ENCODE data around the gene UBXN10.

Gene UBXN10

DNA sequence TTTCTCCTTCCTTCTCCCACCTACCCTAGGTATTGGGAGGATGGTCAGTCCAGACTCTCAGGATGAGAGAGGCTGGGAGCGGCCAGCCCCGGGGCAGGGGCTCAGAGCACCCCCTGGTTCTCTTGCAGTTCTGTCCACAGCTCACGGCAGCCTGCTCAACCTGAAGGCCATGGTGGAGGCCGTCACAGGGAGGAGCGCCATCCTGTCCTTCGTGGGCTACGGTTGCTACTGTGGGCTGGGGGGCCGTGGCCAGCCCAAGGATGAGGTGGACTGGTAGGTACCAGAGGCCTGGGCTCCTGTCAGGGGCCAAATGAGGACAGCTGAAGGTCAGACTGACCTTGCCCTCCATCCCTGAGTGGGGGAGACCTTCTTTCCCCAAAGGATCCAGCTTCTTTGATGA, 42.6 kb upstream of the UBXN10 start:
- Histone ChIP-seq H3K4me3 (ENCODE audit: low read depth, low read length) (no peak overlapping the region), H3K27ac (no peak overlapping the region), H3K36me3 (no peaks in the 10 kb centered on the region), H3K27me3 (ENCODE audit: insufficient read depth, low read depth, severe bottlenecking) (no peaks in the 10 kb centered on the region), H3K9me3 (ENCODE audit: severe bottlenecking) (no peaks in the 10 kb centered on the region)
- TF ChIP-seq, protein P1, sequence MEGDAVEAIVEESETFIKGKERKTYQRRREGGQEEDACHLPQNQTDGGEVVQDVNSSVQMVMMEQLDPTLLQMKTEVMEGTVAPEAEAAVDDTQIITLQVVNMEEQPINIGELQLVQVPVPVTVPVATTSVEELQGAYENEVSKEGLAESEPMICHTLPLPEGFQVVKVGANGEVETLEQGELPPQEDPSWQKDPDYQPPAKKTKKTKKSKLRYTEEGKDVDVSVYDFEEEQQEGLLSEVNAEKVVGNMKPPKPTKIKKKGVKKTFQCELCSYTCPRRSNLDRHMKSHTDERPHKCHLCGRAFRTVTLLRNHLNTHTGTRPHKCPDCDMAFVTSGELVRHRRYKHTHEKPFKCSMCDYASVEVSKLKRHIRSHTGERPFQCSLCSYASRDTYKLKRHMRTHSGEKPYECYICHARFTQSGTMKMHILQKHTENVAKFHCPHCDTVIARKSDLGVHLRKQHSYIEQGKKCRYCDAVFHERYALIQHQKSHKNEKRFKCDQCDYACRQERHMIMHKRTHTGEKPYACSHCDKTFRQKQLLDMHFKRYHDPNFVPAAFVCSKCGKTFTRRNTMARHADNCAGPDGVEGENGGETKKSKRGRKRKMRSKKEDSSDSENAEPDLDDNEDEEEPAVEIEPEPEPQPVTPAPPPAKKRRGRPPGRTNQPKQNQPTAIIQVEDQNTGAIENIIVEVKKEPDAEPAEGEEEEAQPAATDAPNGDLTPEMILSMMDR (IDR thresholded peaks at IDR 0.05; ENCODE audit: low read depth, low read length) = no peak
- no peak for DNase-seq

DNA sequence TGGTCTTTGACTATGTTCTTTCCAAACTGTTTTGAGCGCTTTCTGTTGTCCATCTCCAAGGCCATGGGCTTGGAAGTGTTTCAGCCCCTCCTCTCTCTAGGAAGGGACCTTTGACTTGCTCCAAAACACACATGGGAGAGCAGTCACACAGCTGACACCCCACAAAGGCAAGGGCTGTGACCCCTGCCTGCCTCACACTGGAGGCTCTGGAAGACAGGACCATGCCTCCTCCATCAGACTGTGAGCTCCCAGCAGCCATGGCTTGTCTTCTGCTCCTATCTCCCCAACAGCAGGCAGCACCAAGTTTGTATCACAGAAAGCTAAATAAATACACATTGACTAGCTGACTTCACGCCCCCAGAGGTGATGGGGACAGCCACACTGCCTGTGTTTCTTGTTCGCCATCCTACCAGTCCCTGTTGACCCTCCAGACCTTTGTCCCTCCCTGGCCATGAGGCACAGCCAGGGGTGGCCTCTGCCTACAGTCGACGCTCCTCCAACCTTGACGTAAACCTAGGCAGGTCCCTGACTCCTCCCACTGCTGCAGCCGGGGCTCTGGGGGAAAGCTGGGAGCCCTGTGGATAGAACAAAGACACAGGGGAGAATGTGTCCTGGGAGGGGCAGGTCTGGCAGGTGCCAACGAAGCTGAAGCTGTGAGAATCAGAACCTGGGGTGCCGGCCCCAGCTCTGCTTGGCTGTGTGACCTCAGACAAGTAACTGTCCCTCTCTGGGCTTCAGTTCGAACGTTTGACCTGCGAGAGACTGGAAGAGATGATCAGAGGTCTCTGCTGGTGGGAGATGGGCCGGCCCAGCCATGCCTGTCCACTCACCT, 41.9 kb upstream of the UBXN10 start:
- H3K27ac ChIP-seq = no peak overlapping the region
- no peaks in the 10 kb centered on the region for H3K27me3 ChIP-seq (ENCODE audit: insufficient read depth, low read depth, severe bottlenecking)
- H3K36me3 ChIP-seq = no peaks in the 10 kb centered on the region
- no peaks in the 10 kb centered on the region for H3K9me3 ChIP-seq (ENCODE audit: severe bottlenecking)
- no peak overlapping the region for H3K4me3 ChIP-seq (ENCODE audit: low read depth, low read length)
- TF ChIP-seq, protein P1 (IDR thresholded peaks at IDR 0.05; ENCODE audit: low read depth, low read length) = no peak
- no peak for DNase-seq

DNA sequence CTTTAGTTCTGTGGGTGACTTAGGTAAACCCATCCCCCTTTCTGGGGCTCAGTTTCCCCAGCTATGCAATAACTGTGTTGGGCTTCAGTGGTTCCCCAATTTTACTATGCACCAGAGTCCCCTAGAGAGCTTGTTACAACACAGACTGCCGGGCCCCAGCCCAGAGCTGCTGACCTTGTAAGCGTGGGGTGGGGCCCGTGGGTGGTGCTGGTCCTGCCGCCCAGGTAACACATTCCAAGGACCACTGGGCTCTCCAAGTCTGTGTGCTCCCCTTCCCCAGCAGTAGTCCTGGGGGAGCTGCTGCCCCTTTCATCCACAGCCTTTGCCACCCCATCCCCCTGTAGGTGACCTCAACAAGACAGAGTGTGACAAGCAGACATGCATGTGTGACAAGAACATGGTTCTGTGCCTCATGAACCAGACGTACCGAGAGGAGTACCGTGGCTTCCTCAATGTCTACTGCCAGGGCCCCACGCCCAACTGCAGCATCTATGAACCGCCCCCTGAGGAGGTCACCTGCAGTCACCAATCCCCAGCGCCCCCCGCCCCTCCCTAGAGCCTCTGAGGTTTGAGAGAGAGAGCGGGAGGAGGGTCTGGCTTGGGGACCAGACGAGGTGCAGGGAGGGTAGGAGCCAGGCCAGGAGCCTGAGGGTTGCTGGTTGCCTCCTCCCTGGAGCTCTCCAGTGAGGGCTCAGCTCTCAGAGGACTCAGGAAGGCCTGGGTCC, 37.9 kb upstream of the UBXN10 start:
- no peaks in the 10 kb centered on the region for H3K27me3 ChIP-seq (ENCODE audit: insufficient read depth, low read depth, severe bottlenecking)

DNA sequence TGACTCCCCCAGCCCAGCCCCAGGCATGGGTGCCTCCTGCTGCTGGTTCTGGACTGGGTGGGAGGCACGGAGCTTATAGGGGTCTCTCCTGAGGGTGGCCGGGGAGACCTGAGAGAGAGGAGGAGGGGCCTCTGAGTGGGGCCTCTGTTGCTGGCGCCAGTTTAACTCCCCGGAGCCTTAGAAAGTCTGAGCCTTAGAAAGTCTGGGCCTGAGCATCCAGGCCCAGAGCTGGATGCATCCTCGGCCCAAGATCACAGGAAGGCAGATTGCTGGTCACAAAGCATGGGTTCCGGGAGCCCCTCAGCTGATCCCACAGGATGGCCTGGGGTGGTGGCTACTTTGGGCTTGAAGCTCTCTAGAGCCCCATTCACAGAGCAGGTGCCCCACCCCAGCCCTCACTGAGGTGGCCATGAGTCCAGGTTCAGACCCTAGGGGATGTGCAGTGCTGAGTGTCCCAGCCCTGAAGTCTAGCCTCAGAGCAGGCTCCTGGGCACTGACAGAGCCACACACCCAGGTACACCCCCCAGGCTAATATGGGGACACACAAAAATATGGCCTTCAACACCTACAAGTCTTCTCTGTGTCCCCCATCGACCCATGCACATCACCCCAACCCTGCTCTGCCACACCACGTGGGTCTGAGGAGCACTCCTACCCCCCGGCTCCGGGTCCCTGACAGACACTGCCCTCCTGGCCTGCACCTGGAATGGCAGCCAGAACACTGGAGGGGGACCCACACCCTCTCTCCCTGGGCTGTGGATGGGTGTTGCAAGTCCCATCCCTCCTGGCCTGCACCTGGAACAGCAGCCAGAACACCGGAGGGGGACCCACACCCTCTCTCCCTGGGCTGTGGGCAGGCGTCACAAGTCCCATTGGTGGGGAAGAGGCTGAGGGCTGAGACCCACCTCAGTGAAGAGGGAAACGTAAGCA, 37.1 kb upstream of the UBXN10 start:
- Histone ChIP-seq H3K27me3 (ENCODE audit: insufficient read depth, low read depth, severe bottlenecking) (no peaks in the 10 kb centered on the region), H3K36me3 (no peaks in the 10 kb centered on the region), H3K9me3 (ENCODE audit: severe bottlenecking) (no peaks in the 10 kb centered on the region), H3K4me3 (ENCODE audit: low read depth, low read length) (no peak overlapping the region), H3K27ac (no peak overlapping the region)
- TF ChIP-seq, protein P1 (IDR thresholded peaks at IDR 0.05; ENCODE audit: low read depth, low read length) = no peak
- DNase-seq = no peak

More for the DNA sequence above, 37.9 kb upstream of the UBXN10 start:
- Histone ChIP-seq H3K36me3 (no peaks in the 10 kb centered on the region), H3K4me3 (ENCODE audit: low read depth, low read length) (no peak overlapping the region), H3K9me3 (ENCODE audit: severe bottlenecking) (no peaks in the 10 kb centered on the region), H3K27ac (no peak overlapping the region)
- TF ChIP-seq, protein P1 (IDR thresholded peaks at IDR 0.05; ENCODE audit: low read depth, low read length) = no peak
- no peak for DNase-seq

DNA sequence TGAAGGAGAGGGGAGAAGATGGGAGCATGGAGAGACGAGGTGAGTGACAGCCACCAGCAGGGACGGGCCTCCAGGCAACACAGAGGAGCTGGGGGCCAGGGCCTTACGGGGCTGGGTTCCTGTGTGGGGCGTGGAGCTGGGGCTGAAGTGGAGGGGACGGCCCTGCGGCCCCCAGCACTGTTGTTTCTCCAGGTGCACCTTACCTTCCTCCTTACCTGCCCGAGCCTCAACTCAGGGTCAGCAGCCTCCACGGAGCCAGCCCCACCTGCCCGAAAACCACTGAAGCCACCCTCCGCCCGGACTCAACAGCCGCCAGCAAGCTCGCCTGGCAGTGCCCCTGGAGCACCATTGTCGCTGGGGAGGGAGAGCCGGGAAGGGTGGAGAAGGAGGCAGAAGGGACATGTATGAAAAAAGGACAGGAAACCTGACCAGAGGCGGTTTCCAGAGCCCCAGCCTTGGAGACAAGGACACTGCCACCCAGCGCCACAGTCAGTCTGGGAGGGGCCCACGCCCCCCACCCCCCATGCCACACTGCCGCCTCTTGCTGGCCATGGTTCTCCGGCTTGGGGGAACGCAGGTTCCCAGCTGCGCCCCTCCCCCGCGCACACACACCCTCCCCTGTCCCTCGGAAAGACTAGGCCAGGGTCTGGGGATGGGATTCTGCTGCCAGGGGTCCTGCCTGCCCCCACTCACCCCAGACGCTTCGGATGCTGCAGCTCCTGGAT, 36.1 kb upstream of the UBXN10 start:
- Histone ChIP-seq H3K4me3 (ENCODE audit: low read depth, low read length) (no peak overlapping the region), H3K36me3 (no peaks in the 10 kb centered on the region), H3K27ac (no peak overlapping the region), H3K9me3 (ENCODE audit: severe bottlenecking) (no peaks in the 10 kb centered on the region), H3K27me3 (ENCODE audit: insufficient read depth, low read depth, severe bottlenecking) (no peaks in the 10 kb centered on the region)
- no peak for DNase-seq
- TF ChIP-seq, protein P1 (IDR thresholded peaks at IDR 0.05; ENCODE audit: low read depth, low read length) = no peak
